Panc1 (cell line): ENCODE data around the gene ABCA7. TPM values are rescaled to one million over a fixed set of nuclear protein-coding genes. Genes with fewer than 3 reads are reported as not detected.

Experiments used
- ATAC-seq: fragments of 200-7000 bp; cut with Tn5 transposase; 2 replicates; pipeline ENCODE4 v1.9.1; 2020; ENCODE audit warnings: mild to moderate bottlenecking, moderate library complexity
- BruUV-seq: library from RNA; stranded (reverse); fragments of 400-500 nt; replicated peaks from 2 replicates; lab custom pipeline; 2021; lab: Mats Ljungman, UMichigan
- CTCF ChIA-PET: fragments of 300-600 bp; sonication (Branson Sonifier 250); formaldehyde crosslinking; loops from one replicate; lab custom pipeline; 2022; ENCODE audit warnings: antibody characterized with exemption; lab: Charles Lee
- POLR2A ChIA-PET: fragments of 300-600 bp; sonication (Branson Sonifier 250); formaldehyde crosslinking; loops from one replicate; lab custom pipeline; 2022; ENCODE audit warnings: antibody characterized with exemption; lab: Charles Lee
- DNase-seq: peaks from one replicate; pipeline ENCODE4 v3.0.0-alpha.2; 2010; ENCODE audit warnings: low read depth, low spot score
- H3K27ac ChIP-seq: 2 replicates; pipeline ENCODE4 v1.5.1; 2011; ENCODE audit warnings: mild to moderate bottlenecking, low read length, inconsistent platforms
- H3K27me3 ChIP-seq: fragments of 200-500 bp; sonication (Bioruptor generic); 2 replicates; pipeline ENCODE4 v1.6.0; 2014; ENCODE audit warnings: low read length, inconsistent platforms; ENCODE audit not compliant: control insufficient read depth, insufficient read depth
- H3K36me3 ChIP-seq: fragments of 200-500 bp; sonication (Bioruptor generic); 2 replicates; pipeline ENCODE4 v1.5.1; 2014; ENCODE audit warnings: inconsistent platforms, mild to moderate bottlenecking, low read length, moderate library complexity; ENCODE audit not compliant: control insufficient read depth, insufficient read depth
- H3K4me1 ChIP-seq: 2 replicates; pipeline ENCODE4 v1.5.1; 2011; ENCODE audit warnings: inconsistent platforms, mild to moderate bottlenecking, low read length, moderate library complexity; ENCODE audit not compliant: control insufficient read depth, insufficient read depth
- H3K4me3 ChIP-seq, 2 experiments: 2 replicates each; pipeline ENCODE4 v1.5.1; 2011 to 2012; ENCODE audit warnings: low read depth in 2 of 2, low read length in 2 of 2, mild to moderate bottlenecking in 2 of 2, inconsistent platforms in 1 of 2, moderate library complexity in 1 of 2
- H3K9me3 ChIP-seq: fragments of 200-500 bp; sonication (Bioruptor generic); 2 replicates; pipeline ENCODE4 v1.5.1; 2014; ENCODE audit warnings: low read depth, mild to moderate bottlenecking, inconsistent platforms, low read length, moderate library complexity; ENCODE audit not compliant: control insufficient read depth, insufficient read depth
- CTCF ChIP-seq: fragments of 450-650 bp; IDR thresholded peaks from 2 replicates; pipeline ENCODE4 v1.5.1; 2017; ENCODE audit warnings: mild to moderate bottlenecking
- POLR2AphosphoS5 ChIP-seq: IDR thresholded peaks from 2 replicates; pipeline ENCODE4 v1.6.1; 2012; ENCODE audit warnings: mild to moderate bottlenecking, low read depth, low read length, moderate library complexity
- REST ChIP-seq, 2 experiments: IDR thresholded peaks; 2 replicates each; pipeline ENCODE4 v1.6.1; 2011 to 2012; ENCODE audit warnings: low read depth in 2 of 2, control low read depth in 1 of 2, low read length in 1 of 2, mild to moderate bottlenecking in 1 of 2, moderate library complexity in 1 of 2; ENCODE audit not compliant: insufficient read depth in 1 of 2
- SIN3A ChIP-seq: IDR thresholded peaks from 2 replicates; pipeline ENCODE4 v1.6.1; 2012; ENCODE audit warnings: low read depth, mild to moderate bottlenecking, low read length, moderate library complexity, borderline replicate concordance; ENCODE audit not compliant: insufficient read depth
- TCF7L2 ChIP-seq: IDR thresholded peaks from 2 replicates; pipeline ENCODE4 v1.6.1; 2011; ENCODE audit warnings: mild to moderate bottlenecking, low read depth, low read length, inconsistent platforms
- in situ Hi-C: cut with HindIII; loops from 2 replicates; pipeline ENCODE4 v1.10.0; 2016; ENCODE audit warnings: low sequenced_read_pairs, low pct_unique_long_range_greater_than_20kb
- intact Hi-C: fragments of 100-400 bp; cut with micrococcal nuclease; formaldehyde crosslinking; loops from one replicate; pipeline ENCODE4 v1.10.0; 2022; ENCODE audit not compliant: unreplicated experiment
- total RNA-seq: library from RNA; stranded (reverse); gene quantifications from one replicate; pipeline ENCODE4 v1.2.1, GENCODE V29; 2021; ENCODE audit not compliant: unreplicated experiment

ABCA7 gene
- total RNA-seq, 1 experiment from 2014 or later: 47.5 TPM

GRCh38 chr19:1090731-1091543 lies 51.0 kb downstream of the ABCA7 start:
- CTCF ChIA-PET: no interaction called here
- TF ChIP-seq SIN3A (no peak), CTCF (no peak), POLR2AphosphoS5 (no peak), REST (IDR thresholded peaks at IDR 0.05; ENCODE audit: insufficient read depth in 1 of 2, low read depth in 2 of 2, low read length in 1 of 2) (no peak), TCF7L2 (no peak)
- DNase-seq (no peak), ATAC-seq (no peak)
- Histone ChIP-seq H3K4me1 (peaks cover 5% of the 10 kb centered on the region; the same call in 1 of the 2 replicates), H3K4me3 (no peak overlapping the region), H3K27ac (no peak overlapping the region), H3K36me3 (no peaks in the 10 kb centered on the region; the same call in none of the 2 replicates), H3K9me3 (no peaks in the 10 kb centered on the region), H3K27me3 (no peaks in the 10 kb centered on the region)
- in situ Hi-C loops (no loop called here), intact Hi-C loops (no loop called here)
- no TSS peak for BruUV-seq
- POLR2A ChIA-PET: interaction anchor here (0.7 kb wide), 1 partner anchor 12 kb away, joined by 10 read pairs; no protein-coding TSS in a partner anchor

GRCh38 chr19:1091544-1092175 lies 51.8 kb downstream of the ABCA7 start:
- H3K9me3 ChIP-seq: no peaks in the 10 kb centered on the region
- intact Hi-C loops (no loop called here), in situ Hi-C loops (no loop called here)
- no peaks in the 10 kb centered on the region; the same call in none of the 2 replicates for H3K36me3 ChIP-seq
- ChIA-PET CTCF (no interaction called here), POLR2A (no interaction called here)
- H3K4me3 ChIP-seq: no peak overlapping the region
- TF ChIP-seq SIN3A: no peak
- TF ChIP-seq REST (IDR thresholded peaks at IDR 0.05; ENCODE audit: insufficient read depth in 1 of 2, low read depth in 2 of 2, low read length in 1 of 2): no peak
- BruUV-seq: no TSS peak
- no peak overlapping the region for H3K27ac ChIP-seq
- ATAC-seq: no peak
- no peak for DNase-seq
- no peaks in the 10 kb centered on the region for H3K27me3 ChIP-seq
- H3K4me1 ChIP-seq: peaks cover 5% of the 10 kb centered on the region; the same call in 1 of the 2 replicates
